UCSD-AML1 (cell line): ENCODE measurements around the gene PIGS.
"Not testable (repeated sequence)": the region's sequence is repeated elsewhere in the genome, so short reads cannot be mapped to it uniquely, and the experiment has no call there.

ENCODE experiments used
- DNase-seq: peaks from one replicate; lab custom pipeline; 2025; ENCODE audit not compliant: unreplicated experiment; lab: John Stamatoyannopoulos, UW

Gene PIGS

DNA sequence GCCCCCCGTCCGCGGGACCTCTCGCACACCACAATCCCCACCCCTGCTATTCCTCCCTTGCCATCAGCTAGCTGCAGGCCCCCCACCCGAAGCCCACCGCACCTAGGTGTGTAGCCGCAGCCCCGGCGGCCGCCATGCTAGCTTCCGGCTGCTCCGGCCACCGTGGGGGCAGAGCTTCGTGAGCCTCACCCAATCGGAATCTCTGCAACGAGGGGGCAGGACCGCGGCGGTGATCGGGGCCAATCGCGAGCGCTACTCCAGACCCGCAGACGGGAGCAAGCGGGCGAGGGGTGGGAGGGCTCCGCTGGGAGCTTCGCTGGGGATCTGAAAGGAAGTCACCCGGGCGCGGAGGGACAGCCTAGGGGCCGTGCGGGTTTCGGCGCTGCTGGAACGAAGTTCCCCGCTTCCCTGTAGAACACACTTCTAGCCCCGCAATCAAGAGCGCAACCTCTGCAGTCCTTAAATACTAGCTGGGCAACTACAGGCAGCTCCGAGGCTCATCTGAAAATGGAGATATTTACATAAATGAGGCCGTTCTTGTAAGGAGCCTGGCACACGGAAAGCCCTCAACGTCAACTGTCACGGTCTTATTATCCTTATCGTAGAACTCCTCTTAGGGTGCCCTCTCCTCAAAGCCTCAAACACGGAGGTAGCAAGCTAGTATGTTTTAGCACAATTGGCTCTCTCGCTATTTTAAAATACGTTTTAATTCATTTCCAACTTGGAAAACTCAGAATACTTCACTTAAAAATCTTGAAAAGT, at the start of gene PIGS:
PIGS (minus strand) TSS at position 164 of the 762 bp plus-strand sequence; CDS start at position 136, 28 bp downstream.
- peak; percentile 95 for DNase-seq

DNA sequence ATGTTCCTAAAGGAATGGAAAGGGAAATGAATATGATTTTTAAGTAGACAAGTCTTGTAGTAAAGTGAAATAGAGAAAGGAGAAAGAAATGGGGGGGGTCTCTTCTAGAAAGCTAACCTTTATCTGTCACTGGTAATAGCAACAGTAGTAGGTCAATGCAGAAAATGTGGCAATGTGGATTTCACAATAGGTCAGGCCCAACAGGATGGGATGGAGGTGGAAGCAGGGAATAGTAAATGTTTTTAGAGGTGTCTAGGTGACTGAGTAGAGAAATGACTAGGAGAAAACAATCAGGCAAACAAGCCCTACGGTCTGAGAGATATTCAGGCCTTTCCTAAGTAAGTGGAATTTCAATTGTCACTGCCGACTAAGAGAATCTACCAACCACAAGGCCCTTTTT, 48.7 kb upstream of the PIGS start:
- DNase-seq, result no peak

DNA sequence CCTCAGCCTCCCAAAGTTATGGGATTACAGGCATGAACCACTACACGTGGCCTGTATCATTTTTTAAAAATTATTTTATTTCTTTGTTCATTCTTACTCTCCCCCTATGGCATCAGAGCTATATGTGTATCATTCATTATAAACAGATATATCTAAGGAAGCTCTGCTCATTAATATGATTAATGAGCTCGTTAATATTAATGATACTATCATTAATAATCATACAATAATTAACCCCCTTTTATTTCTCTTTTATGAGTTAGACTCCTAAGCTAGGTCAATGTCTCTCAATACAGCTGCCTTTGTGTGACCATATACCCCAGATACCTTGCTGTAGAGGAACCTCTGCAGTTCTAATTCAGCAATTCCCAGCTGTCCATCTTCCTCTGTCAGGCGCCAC, 47.1 kb upstream of the PIGS start:
- DNase-seq, result no peak

DNA sequence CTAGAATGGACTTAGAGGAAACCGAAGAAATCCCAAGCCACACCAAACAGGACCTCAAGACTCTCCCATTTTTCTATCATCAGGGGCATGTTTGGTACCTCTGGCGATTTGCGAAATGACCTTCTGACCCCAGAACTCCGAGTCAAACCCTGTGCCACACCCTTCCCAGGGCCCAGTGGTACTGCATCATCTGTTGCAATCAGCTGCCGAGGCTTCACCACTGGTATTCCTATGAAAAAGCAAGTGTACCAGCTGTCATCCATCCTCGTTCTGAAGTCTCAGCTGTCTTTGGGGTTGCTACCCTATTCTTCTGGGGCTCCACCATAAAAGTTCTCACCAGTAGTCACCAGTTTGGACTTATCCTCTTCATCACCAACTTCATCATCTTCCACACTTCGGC, 45.0 kb upstream of the PIGS start:
- no peak for DNase-seq

DNA sequence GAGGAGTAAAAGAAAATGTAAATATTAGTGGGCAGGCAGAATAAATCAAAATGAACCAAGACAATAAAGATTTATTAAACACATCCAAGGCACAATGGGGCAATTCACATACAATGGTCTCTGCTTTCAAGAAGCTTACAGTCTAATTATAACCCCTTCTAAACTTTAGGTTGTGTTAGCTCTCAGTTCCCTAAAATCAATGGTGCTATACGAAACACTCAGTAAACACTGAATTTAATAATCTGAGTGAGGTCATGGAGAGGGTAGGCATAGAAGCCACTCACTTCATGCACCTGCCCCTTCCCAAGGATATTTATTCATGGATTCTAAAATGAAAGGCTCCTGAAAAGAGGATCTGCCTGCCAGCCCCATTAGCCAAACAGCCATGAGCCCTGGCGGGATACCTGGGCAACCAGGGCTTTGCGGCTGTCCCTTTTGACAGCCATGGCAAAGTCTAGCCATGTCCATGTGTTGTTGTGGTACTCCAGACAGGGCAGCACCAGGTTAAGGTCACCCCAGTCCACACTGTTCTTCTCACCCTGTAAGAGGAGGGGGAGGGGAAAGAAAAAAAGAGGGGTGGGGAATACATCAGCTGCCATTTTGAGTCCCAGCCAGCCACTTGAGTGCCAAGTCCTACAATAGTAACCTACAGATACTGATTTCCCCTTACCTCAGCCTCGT, 44.1 kb upstream of the PIGS start:
- DNase-seq, result no peak

DNA sequence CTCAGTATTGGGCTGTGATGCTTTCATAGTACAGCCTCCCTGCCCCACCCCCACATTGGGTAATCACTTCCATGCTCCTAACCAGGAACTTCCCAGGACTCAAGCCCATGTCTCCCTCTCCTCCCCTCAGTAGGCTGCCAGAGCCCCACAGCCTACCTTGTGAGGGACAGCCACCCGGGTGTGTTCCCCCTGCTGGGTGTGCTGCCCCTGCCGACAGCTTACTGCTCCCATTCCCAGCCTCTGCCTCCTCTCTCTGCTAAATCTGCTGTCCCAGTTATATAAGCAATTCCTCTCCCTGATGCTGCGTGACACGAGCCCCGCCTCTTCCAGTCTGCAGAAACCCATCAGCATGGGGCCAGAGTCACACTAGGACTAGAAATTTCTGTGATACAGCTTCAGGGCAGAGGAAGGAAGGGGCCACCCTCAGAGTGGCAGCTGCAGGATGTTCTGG, 42.6 kb upstream of the PIGS start, which contains the start of gene RSKR:
RSKR (minus strand) TSS at position 255 of the 451 bp plus-strand sequence; CDS start at position 231, 24 bp downstream.
- DNase-seq, result no peak

DNA sequence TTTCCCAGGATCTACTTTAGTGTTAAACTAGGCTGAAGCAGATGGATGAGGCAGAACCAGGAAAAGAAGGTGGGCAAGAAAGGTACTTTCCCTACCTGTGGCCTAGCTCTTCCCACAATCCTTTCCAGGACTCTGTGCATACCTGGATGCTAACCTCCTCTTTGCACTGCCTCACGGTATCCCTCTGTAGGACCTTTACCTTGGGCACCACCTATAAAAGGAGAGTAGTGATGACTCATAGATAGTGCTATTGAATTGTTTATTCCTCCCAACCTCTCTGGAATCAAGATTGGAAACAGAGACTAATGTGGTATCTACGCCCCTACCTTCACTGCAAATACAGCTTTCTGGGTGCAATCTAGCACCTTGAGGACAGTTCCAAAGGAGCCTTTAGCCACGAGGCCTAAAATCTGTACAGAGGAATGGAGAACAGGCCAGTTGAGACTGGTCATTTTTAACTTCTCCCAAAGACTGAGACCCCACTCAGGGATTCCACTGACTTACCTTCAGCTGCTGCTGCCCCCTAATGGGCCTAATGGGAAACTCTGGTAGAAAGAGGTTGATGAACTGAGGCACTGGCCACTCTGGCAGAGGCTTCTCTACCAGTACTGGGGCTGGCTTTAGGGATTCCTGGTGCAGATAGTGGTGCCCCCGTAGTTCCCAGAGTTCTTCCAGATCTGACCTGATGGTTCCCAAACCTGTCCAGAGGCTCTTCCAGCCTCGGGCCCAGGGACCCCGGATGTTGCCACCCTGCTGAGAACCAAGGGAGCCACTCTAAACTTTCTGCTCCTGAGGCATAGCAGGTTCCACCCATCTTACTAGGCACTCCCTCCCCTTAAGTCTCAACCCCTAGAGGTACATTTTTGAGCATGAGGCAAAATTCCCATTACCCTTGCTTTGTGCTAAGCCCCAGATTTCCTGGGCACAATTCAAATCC, 41.9 kb upstream of the PIGS start:
- DNase-seq, result no peak

DNA sequence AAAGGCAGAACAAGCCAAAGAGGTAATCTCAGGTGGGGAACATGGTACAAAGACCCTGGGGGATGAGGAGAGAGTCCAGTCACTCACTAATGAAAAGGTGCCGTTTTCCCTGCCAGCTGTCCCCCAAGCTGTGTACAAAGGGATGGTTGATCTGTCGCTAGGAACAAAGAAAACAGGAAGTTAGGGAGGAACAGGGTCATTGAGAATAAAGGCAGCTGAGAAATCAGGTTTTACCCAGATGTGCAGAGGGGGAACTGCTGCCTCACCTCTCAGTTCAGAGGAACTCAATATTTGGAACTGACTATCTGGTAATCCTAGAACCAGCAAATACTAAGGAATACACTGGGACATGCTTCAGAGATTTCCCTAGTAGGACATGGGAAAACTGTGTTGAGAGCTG, 41.2 kb upstream of the PIGS start:
- DNase-seq, result no peak

DNA sequence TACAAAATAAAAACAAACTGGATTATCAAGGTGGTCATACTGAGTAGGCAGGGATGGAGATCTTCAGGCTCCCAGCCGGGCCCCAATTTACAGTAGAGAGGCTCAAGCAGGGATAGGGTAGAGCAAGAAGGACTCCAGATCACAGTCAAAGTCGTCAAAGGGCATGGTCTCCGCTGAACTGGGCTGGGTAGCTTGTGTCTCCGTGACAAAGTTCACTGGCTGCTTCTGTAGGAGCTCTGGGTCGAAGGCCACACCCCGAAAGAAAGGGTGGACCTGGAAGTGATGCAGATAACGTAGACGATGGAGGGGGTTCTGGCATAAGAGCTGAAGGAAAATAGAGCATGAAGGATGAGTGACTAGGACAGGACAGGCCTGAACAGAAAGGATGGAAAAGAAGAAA, 39.1 kb upstream of the PIGS start:
- DNase-seq, result no peak

DNA sequence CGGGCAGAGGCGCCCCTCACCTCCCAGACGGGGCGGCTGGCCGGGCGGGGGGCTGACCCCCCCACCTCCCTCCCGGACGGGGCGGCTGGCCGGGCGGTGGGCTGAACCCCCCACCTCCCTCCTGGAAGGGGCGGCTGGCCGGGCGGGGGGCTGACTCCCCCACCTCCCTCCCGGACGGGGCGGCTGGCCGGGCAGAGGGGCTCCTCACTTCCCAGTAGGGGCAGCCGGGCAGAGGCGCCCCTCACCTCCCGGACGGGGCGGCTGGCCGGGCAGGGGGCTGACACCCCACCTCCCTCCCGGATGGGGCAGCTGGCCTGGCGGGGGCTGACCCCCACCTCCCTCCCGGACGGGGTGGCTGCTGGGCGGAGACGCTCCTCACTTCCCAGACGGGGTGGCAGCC, 32.7 kb upstream of the PIGS start:
- not testable (repeated sequence) for DNase-seq

DNA sequence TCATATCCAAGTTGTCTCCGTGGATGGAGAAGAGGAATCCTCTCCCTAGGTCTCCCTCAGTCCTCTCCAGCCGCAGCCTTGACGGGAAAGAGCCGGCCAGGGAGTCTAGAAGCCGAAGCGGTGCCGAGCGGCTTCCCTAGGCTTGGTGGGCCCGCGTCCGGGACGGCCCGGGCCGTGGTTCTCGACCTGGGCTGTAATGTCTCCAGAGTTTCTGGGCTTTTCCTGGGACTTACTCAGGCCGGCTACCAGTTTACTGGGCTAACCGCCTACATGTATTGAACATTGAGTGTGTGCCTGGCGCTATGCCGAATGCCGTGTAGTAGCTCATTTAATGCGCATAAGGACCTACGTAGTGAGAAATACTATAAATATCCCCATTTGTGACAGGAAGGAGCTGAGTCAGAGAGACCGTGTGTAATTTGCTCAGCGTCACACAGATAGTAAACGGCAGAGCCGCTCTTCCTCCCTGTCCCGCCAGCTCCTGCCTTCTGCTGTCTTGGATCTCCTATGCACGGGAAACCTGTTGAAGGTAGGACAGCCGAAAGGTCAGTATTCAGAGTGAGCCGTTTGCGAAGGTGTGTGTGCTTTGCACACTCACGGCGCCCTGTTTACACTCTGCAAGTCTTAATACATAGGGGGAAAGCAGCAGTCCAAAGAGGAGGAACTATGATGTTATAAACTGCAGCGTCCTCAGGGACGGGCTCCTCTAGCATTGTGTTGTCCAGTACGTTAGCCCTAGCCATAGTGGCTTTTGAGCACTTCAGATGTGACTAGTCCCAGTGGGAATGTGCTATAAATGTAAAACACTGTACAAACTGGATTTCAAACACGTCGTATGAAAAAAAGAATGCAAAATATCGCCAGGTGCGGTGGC, 28.2 kb upstream of the PIGS start:
- DNase-seq, result peak; percentile 77

DNA sequence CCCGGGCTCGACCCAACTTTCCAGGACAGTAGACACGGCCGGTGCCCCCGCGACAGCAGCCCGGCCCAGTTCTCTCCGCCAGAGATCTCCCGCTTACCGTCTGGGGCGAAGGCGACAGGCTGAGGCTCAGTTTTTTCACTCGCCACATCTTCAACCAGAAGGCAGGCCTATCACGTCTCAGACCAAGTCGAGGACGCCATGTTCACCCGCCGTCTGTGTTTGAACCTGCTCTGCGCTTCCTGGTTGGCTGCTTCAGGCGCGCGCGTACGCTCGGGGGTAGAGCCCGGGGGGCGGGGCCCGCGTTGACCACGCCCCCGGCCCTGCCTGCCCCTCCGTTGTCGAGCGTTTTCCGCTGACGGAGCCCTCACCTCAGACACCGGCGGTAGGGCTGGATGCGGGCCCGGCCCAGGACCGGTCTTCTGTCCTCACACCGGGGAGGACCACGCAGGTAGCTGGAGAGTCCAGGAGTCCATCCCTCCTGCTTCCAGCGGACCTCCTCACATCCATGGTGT, 27.5 kb upstream of the PIGS start, which contains the start of gene SPAG5:
SPAG5 (minus strand) TSS at position 227 of the 512 bp plus-strand sequence; CDS start at position 148, 79 bp downstream.
- DNase-seq, result peak; percentile 94

DNA sequence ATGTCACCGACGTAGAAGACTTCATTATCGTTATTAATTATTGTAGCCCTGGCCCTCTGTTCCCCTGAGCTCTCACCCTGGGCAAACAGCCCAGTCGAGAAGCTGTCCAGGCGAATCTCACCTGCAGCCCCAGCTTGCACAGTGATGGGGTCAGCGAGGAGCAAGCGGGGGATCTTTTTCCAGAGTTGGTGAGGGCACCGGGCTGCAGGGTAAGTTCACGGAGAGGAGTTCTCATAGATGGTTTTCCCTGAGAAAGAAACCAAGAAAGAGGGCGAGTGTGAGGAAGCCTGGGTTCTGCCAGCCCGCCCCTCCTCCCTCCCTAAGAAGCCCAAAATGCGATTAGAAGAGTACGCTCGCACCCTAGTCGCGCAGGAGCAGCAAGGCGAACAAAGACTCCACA, 27.1 kb upstream of the PIGS start:
- DNase-seq, result no peak

DNA sequence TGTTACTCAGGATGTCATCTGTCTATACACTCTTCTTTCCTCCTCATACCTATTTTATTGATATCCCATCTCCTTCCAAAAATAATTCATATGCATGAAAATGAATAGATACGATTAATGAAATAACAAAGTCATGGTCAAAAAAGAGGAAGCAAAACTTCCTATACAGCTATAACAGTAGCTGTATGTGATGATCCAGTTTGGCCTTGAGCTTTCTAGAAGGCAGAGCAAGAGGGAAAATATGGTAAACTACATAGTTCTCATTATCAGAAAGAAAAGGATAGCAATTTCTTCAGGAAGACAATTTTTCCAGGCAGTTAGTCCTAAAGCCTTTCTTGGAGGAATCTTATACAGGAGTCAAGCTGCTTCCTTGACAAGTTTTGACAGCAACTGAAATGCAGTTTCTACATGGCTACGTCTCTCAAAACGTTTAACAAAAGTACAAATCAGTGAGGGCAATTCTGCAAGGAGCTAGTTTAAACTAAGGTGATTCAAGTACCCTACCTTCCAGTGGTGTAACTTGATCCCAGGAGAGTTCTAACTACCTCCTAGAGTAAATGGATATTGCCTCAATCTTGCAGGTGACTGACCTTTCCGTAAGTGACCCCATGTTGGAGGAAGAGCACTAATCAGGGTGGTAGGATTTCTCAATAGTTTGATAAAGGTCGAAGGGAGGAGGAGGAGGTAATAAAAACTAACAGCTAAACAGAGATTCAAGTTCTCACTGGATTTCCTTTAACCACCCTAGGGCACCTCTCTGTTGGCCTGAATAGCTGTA, 26.5 kb upstream of the PIGS start:
- DNase-seq, result no peak

DNA sequence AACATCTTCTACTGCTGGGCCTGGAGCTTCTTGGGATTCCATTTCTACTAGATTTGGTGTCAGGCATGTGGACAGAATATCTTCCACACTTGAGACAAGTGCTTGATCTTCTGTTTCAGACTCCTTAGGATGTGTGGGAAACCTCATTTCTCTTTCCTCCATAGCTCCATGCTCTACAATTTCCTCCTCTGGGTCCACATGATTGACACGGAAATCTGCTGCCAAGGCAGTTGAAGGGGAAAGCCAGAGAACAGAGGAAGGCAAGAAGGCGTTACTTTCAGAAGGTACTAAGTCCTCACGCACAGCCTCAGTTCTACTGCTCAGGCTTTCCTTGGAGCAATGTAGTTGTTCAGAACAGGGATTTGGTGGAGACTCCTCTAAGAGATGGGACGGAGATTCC, 20.9 kb upstream of the PIGS start:
- DNase-seq, result no peak

DNA sequence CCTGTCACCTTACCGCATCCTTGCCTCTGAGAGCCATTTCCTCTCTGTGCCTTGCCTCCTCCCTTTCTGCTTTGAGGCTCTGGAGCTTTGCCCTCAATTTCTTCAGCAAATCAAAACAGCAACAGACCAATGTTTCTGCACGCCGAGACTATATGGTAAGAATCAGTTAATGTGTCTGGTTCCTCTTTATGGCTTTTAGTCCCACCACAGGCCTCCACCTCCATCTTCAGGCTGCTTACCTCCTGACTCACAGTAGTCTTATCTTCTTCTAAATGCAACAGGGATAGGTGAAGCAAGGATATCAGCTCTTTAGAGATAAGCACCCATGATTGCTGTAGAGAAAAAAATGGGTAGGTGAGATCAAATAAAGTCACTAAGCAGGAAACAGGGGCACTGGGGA, 14.5 kb upstream of the PIGS start:
- no peak for DNase-seq

DNA sequence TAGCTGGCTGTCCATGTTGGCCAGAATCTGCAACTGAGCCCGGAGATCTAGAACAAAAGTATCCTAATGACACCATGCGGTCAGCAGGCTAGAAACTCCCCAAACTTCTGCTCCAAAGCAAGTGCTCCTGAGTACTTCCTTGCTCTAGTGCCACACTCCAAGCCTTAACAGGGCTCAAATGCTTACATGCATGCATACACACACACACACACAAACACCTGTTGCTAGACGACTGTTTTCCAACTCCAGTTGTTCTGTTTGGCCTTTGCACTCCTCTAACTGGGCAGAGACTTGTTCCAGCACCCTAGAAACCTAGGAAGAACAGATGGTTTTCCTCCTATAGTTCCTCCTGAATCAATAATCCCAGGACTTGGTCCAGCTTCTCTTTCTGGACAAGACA, 13.1 kb upstream of the PIGS start:
- no peak for DNase-seq

DNA sequence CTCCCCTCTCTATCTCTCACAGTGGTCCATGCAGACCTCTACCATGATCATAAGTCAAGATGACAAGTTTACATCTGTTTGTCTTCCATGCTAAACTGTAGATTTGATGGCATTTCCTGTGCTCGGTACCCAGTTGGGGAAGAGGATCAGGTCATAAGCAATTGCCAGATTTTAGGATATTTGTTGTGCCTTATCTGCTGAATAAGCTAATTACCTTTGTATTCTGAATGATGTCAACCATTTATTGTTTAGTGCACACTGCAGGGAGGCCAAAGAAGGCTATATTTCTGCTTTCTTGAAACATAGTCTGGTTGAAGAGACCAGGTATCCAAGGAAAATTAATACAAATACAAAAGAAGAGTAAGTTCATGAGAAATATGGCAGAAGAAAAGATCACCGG, 11.2 kb upstream of the PIGS start:
- DNase-seq, result no peak

DNA sequence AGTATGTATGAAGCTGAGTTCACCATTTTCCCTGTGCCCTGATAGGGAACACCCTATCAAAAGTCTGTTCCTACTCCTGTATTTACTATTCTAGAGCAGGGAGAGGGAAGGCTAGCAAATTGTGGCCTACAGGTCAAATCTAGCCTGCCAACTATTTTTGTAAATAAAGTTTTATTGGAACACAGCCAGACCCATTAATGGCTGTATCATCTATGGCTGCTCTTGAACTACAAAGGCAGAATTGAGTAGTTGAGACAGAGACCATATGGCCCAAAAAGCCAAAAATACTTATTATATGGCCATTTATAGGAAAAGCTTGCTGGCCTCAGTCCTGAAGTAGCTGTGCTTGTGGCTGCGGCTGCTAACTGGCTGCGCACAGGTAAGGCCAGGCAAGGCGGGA, 9.6 kb upstream of the PIGS start:
- no peak for DNase-seq
